ENCODE data around the gene ZNF576.

DNA sequence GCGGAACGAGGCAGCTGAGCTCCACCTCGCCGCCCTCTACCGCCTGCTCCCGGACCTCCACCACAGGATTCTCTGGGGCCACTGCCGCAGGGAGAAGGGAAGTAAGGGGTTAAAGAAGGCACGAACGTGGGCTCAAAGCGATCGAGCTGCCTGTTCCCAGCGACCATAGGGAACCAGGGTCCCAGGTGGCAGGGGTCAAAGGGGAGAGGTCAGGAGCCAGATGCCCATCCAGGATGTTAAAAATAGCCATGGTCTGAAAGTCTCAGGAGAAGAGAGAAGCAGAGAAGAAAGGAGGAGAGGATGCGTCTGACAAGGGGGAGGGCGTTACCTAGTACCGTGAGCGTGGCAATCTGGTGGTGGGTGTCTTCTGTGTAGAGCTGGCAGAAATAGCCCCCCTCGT, 30.4 kb downstream of the ZNF576 start:
- TF ChIP-seq, protein P1, sequence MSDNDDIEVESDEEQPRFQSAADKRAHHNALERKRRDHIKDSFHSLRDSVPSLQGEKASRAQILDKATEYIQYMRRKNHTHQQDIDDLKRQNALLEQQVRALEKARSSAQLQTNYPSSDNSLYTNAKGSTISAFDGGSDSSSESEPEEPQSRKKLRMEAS (IDR thresholded peaks at IDR 0.05; ENCODE audit: low read depth, low read length) = no peak
- no peak for TF ChIP-seq MYC (IDR thresholded peaks at IDR 0.05; ENCODE audit: low read depth, low read length)
- TF ChIP-seq, protein P2, sequence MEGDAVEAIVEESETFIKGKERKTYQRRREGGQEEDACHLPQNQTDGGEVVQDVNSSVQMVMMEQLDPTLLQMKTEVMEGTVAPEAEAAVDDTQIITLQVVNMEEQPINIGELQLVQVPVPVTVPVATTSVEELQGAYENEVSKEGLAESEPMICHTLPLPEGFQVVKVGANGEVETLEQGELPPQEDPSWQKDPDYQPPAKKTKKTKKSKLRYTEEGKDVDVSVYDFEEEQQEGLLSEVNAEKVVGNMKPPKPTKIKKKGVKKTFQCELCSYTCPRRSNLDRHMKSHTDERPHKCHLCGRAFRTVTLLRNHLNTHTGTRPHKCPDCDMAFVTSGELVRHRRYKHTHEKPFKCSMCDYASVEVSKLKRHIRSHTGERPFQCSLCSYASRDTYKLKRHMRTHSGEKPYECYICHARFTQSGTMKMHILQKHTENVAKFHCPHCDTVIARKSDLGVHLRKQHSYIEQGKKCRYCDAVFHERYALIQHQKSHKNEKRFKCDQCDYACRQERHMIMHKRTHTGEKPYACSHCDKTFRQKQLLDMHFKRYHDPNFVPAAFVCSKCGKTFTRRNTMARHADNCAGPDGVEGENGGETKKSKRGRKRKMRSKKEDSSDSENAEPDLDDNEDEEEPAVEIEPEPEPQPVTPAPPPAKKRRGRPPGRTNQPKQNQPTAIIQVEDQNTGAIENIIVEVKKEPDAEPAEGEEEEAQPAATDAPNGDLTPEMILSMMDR (IDR thresholded peaks at IDR 0.05; ENCODE audit: low read depth, low read length) = no peak

Measured in NB4 (cell line).